Hematopoietic multipotent progenitor cell treated with erythropoietin and hydrocortisone succinate and interleukin-3 and kit ligand, for 4 days (in vitro differentiated cells): Measurements from ENCODE around the gene SLC35A2.

Experiments
- DNase-seq: peaks from one replicate; pipeline ENCODE4 v3.0.0-alpha.2; 2015

Gene SLC35A2

GRCh38 chrX:48911412-48912182, at the start of gene SLC35A2:
SLC35A2 (minus strand) TSS chrX:48911646; CDS start chrX:48911636, 10 bp downstream.
- peak; percentile 89 for DNase-seq

GRCh38 chrX:48960291-48960690, 48.8 kb upstream of the SLC35A2 start:
- no peak for DNase-seq

- peak; percentile 30 for DNase-seq
Measured at GRCh38 chrX:48958635-48959094, 47.2 kb upstream of the SLC35A2 start.

- peak; percentile 97 for DNase-seq
Measured at GRCh38 chrX:48957827-48958634, 46.6 kb upstream of the SLC35A2 start.

GRCh38 chrX:48957477-48957826, 46.0 kb upstream of the SLC35A2 start, which contains the start of gene OTUD5:
OTUD5 (minus strand) TSS chrX:48957607; CDS start chrX:48957570, 37 bp downstream.
- DNase-seq, result peak; percentile 87

- peak; percentile 47 for DNase-seq
Measured at GRCh38 chrX:48956728-48957414, 45.4 kb upstream of the SLC35A2 start.

GRCh38 chrX:48948589-48948988, 37.1 kb upstream of the SLC35A2 start:
- no peak for DNase-seq

GRCh38 chrX:48945517-48946348, 34.3 kb upstream of the SLC35A2 start:
- DNase-seq, result peak; percentile 72

- no peak for DNase-seq
Measured at GRCh38 chrX:48942895-48943294, 31.4 kb upstream of the SLC35A2 start.

GRCh38 chrX:48940404-48940955, 29.0 kb upstream of the SLC35A2 start:
- DNase-seq, result peak; percentile 87

GRCh38 chrX:48939524-48940228, 28.2 kb upstream of the SLC35A2 start:
- DNase-seq, result no peak

- DNase-seq, result no peak
Measured at GRCh38 chrX:48938721-48939425, 27.4 kb upstream of the SLC35A2 start.

- peak; percentile 94 for DNase-seq
Measured at GRCh38 chrX:48937054-48937907, 25.8 kb upstream of the SLC35A2 start.

GRCh38 chrX:48936429-48937053, 25.1 kb upstream of the SLC35A2 start:
- DNase-seq, result no peak

GRCh38 chrX:48935301-48935670, 23.8 kb upstream of the SLC35A2 start:
- no peak for DNase-seq

- no peak for DNase-seq
Measured at GRCh38 chrX:48934581-48935300, 23.3 kb upstream of the SLC35A2 start.

- DNase-seq, result no peak
Measured at GRCh38 chrX:48933757-48934156, 22.3 kb upstream of the SLC35A2 start.

GRCh38 chrX:48927736-48928382, 16.4 kb upstream of the SLC35A2 start:
- no peak for DNase-seq
